ENCODE data around the gene RMI2.
A peak's percentile ranks its signal among the peaks of the same experiment; 100 is the strongest.

RMI2 gene

DNA sequence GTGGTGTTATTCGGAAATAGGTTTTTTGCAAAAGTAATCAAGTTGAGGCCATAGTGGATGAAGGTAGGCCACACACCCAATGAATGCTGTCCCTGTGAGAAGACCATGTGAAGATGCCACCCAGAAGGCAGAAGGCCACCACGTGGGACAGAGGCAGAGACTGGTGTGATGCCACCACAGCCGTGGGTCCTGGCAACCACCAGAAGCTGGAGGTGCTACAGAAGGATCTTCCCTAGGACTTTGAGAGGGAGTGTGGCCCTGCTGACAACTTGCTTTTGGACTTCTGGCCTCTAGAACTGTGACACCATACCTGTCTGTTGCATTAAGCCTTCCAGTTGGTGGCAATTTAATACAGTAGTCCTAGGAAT, 49.3 kb downstream of the RMI2 start:
- DNase-seq (ENCODE audit: extremely low spot score), result no peak
- ChIA-PET POLR2A (no interaction called here), CTCF (no interaction called here)
- no peak for TF ChIP-seq FOXM1 (IDR thresholded peaks at IDR 0.05; ENCODE audit: borderline replicate concordance)
- TF ChIP-seq FOXK2 (IDR thresholded peaks at IDR 0.05), result no peak
- TF ChIP-seq BHLHE40 (IDR thresholded peaks at IDR 0.05; ENCODE audit: borderline replicate concordance), result no peak
- TF ChIP-seq L3MBTL2 (conservative IDR thresholded peaks at IDR 0.05), result no peak
- TF ChIP-seq LEF1 (IDR thresholded peaks at IDR 0.05; ENCODE audit: borderline replicate concordance), result no peak
- no peak for TF ChIP-seq ELF4 (IDR thresholded peaks at IDR 0.05)
- no peak for TF ChIP-seq FOXA1 (IDR thresholded peaks at IDR 0.05)
- TF ChIP-seq NFRKB (IDR thresholded peaks at IDR 0.05), result no peak
- no peak for TF ChIP-seq ZNF384 (IDR thresholded peaks at IDR 0.05)

DNA sequence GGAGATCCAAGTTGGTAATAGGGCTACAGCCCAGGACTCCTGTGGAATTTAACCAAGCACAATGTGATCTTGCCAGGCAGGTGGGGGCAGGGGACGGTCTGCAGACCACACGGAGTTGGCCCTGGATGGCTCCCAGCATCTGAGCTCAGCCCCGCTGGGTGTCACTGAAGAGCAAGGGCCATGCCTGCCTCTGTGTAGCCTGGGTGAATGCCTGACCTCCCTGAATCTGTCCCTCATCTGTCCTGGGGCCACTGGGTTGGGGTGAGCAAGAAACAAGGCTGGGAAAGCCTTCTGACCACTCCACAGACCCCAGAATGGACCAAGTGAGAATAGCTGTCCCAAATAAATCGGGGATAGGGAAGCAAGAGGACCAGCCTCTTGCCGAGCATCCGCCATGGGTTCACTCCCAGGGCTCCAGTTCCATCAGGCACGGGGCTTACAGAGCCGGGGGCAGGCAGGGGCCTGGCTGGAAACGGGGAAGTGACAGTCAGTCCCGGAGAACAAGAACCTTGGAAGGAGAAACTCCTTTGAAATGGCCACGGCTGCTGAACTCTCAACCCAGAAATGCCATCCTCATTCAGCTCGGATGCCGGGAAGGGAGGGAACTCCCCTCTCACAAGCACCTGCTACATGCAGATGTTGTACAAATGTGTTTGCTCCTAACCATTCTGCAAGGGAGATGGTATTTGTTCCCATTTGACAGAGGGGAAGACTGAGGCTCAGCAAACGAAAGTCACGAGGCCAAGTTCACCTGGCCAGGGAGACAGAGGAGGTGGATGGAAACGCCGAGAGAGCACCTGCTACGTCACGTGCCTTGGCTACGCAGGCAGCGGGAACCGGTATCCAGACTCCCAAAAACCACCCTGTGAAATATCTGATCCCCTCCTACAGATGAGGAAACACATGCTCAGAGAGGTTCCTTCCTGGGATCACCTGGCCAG, 50.0 kb downstream of the RMI2 start:
- ChIA-PET CTCF (interaction anchor here (1.0 to 2.3 kb wide), 4 partner anchors 8 to 272 kb away, joined by 3 to 8 read pairs (median 5); no protein-coding TSS in a partner anchor), POLR2A (interaction anchor here (0.9 kb wide), 1 partner anchor 8 kb away, joined by 5 read pairs; no protein-coding TSS in a partner anchor)
- no peak for DNase-seq (ENCODE audit: extremely low spot score)
- TF ChIP-seq FOXK2 (IDR thresholded peaks at IDR 0.05) (no peak), HDGF (IDR thresholded peaks at IDR 0.05; ENCODE audit: borderline replicate concordance) (no peak), CTBP1 (IDR thresholded peaks at IDR 0.05; ENCODE audit: borderline replicate concordance) (no peak), BHLHE40 (IDR thresholded peaks at IDR 0.05; ENCODE audit: borderline replicate concordance) (no peak), NFRKB (IDR thresholded peaks at IDR 0.05) (no peak), ELF4 (IDR thresholded peaks at IDR 0.05) (no peak), ZNF384 (IDR thresholded peaks at IDR 0.05) (no peak), ARNT (IDR thresholded peaks at IDR 0.05) (no peak), FOXA1 (IDR thresholded peaks at IDR 0.05) (no peak), L3MBTL2 (conservative IDR thresholded peaks at IDR 0.05) (no peak), TARDBP (IDR thresholded peaks at IDR 0.05) (no peak), FOXM1 (IDR thresholded peaks at IDR 0.05; ENCODE audit: borderline replicate concordance) (no peak), LEF1 (IDR thresholded peaks at IDR 0.05; ENCODE audit: borderline replicate concordance) (no peak), SUZ12 (IDR thresholded peaks at IDR 0.05) (no peak), SP1 (IDR thresholded peaks at IDR 0.05) (no peak)
- TF ChIP-seq, protein P1, sequence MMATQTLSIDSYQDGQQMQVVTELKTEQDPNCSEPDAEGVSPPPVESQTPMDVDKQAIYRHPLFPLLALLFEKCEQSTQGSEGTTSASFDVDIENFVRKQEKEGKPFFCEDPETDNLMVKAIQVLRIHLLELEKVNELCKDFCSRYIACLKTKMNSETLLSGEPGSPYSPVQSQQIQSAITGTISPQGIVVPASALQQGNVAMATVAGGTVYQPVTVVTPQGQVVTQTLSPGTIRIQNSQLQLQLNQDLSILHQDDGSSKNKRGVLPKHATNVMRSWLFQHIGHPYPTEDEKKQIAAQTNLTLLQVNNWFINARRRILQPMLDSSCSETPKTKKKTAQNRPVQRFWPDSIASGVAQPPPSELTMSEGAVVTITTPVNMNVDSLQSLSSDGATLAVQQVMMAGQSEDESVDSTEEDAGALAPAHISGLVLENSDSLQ (IDR thresholded peaks at IDR 0.05), result no peak

DNA sequence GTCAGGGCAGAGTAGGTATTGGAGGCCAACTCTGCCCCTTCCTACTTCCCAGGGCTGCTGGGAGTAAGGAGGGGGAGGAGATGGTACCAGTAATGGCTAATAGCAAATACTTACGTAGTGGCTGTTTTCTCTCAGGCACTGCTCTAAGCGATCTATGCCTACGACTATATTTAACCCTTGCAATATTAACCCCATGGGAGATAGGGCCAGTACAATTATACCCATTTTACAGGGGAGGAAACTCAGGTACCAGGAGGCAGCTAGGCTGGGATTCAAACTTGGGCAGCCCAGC, 50.6 kb downstream of the RMI2 start:
- POLR2A ChIA-PET, result interaction anchor here (0.9 kb wide), 1 partner anchor 9 kb away, joined by 5 read pairs; no protein-coding TSS in a partner anchor
- no peak for DNase-seq (ENCODE audit: extremely low spot score)
- TF ChIP-seq ELF4 (IDR thresholded peaks at IDR 0.05) (no peak), ZNF384 (IDR thresholded peaks at IDR 0.05) (no peak), TARDBP (IDR thresholded peaks at IDR 0.05) (no peak)
- CTCF ChIA-PET, result interaction anchor here (1.0 to 2.3 kb wide), 4 partner anchors 9 to 271 kb away, joined by 3 to 8 read pairs (median 5); no protein-coding TSS in a partner anchor

DNA sequence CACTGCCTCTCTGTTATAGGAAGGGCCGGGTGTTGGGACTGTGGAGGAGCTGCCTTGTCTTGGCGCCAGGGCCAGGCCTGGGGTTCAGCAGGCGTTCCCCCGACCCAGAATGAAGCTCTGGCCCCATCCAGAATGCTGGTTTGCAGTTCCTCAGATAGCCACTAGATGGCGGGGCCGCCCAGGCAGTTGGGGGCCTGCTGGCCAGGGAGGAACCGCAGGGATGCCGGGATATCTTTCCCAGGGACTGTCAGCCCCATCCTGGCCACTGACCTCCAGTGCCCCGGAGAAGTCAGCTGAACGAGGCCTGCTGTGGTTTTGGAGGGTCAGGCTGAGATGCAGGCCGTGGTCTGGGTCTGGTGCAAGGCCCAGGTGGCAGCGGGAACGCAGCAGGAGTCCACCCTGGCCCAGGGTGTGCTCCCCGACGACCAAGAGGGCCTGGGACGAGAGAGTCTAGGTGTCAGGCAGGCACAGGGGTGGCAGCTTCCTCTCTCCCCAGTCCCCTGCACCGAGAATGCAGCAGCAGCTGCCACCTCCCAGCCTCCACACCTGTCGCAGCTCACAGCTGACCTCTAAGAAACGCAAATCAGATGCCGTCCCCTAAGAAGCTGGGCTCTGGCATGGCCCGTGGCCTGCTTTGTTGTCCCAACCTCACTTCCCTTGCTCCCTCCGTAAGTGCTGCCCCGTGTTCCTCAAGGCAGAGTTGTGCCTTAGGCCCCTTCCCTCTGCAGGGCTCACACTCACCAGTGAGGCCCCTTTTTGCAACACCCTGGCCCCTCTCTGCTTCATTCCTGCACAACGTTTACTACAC, 51.2 kb downstream of the RMI2 start:
- TF ChIP-seq CTBP1 (IDR thresholded peaks at IDR 0.05; ENCODE audit: borderline replicate concordance), result no peak
- TF ChIP-seq SP1 (IDR thresholded peaks at IDR 0.05), result no peak
- TF ChIP-seq FOXK2 (IDR thresholded peaks at IDR 0.05), result no peak
- TF ChIP-seq BHLHE40 (IDR thresholded peaks at IDR 0.05; ENCODE audit: borderline replicate concordance), result no peak
- TF ChIP-seq, protein P1 (IDR thresholded peaks at IDR 0.05), result no peak
- no peak for TF ChIP-seq SUZ12 (IDR thresholded peaks at IDR 0.05)
- TF ChIP-seq HDGF (IDR thresholded peaks at IDR 0.05; ENCODE audit: borderline replicate concordance), result no peak
- no peak for TF ChIP-seq NFRKB (IDR thresholded peaks at IDR 0.05)
- no peak for TF ChIP-seq L3MBTL2 (conservative IDR thresholded peaks at IDR 0.05)
- no peak for TF ChIP-seq ARNT (IDR thresholded peaks at IDR 0.05)
- no peak for TF ChIP-seq ELF4 (IDR thresholded peaks at IDR 0.05)
- TF ChIP-seq ZNF384 (IDR thresholded peaks at IDR 0.05), result no peak
- no peak for TF ChIP-seq LEF1 (IDR thresholded peaks at IDR 0.05; ENCODE audit: borderline replicate concordance)
- POLR2A ChIA-PET, result interaction anchor here (0.9 kb wide), 1 partner anchor 9 kb away, joined by 5 read pairs; no protein-coding TSS in a partner anchor
- DNase-seq (ENCODE audit: extremely low spot score), result peak; percentile 90
- CTCF ChIA-PET, result interaction anchor here (1.0 to 2.3 kb wide), 5 partner anchors 9 to 271 kb away, joined by 3 to 8 read pairs (median 6); no protein-coding TSS in a partner anchor

DNA sequence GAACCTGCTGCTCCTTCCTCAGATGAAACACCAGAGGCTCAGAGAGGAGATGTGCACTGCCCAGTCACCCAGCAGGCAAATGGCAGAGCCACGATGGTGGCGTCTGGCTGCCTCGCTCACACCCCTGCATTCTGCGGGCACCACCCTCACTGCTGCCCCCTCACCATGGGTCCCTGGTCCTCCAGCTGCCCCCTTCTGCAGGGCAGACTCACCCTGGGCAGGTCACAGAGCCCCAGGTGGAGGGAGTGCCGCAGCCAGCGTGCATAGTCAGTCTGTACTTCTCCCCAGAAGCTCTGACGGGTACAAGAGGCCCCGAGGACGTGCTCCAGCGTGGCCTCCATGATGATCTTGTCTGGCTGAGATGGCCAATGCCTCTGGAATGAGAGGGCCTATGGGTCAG, 52.9 kb downstream of the RMI2 start:
- no peak for DNase-seq (ENCODE audit: extremely low spot score)
- POLR2A ChIA-PET, result no interaction called here
- CTCF ChIA-PET, result interaction anchor here (0.5 to 1.4 kb wide), 3 partner anchors 46 to 327 kb away, joined by 3 to 6 read pairs (median 3); no protein-coding TSS in a partner anchor
- TF ChIP-seq NFRKB (IDR thresholded peaks at IDR 0.05) (no peak), CTBP1 (IDR thresholded peaks at IDR 0.05; ENCODE audit: borderline replicate concordance) (no peak), FOXM1 (IDR thresholded peaks at IDR 0.05; ENCODE audit: borderline replicate concordance) (no peak), HDGF (IDR thresholded peaks at IDR 0.05; ENCODE audit: borderline replicate concordance) (no peak), LEF1 (IDR thresholded peaks at IDR 0.05; ENCODE audit: borderline replicate concordance) (no peak), ELF4 (IDR thresholded peaks at IDR 0.05) (no peak), L3MBTL2 (conservative IDR thresholded peaks at IDR 0.05) (no peak), FOXA1 (IDR thresholded peaks at IDR 0.05) (no peak), SUZ12 (IDR thresholded peaks at IDR 0.05) (no peak), ZNF384 (IDR thresholded peaks at IDR 0.05) (no peak), SP1 (IDR thresholded peaks at IDR 0.05) (no peak), BHLHE40 (IDR thresholded peaks at IDR 0.05; ENCODE audit: borderline replicate concordance) (no peak), TARDBP (IDR thresholded peaks at IDR 0.05) (no peak), ARNT (IDR thresholded peaks at IDR 0.05) (no peak)
- TF ChIP-seq, protein P1 (IDR thresholded peaks at IDR 0.05), result no peak

Measured in HEK293T (cell line).